ENCODE data around the gene IQCB1. TPM values are rescaled to one million over a fixed set of nuclear protein-coding genes. Genes with fewer than 3 reads are reported as not detected.

The IQCB1 gene
- total and polyA plus RNA-seq, 9 of the 15 experiments (the other 6 are each of a cell fraction or from before 2014, with no cell fraction given): 21.1 to 38.1 (median 27.5) TPM

- Histone ChIP-seq H3K9me3 (replicated peaks; ENCODE audit: control insufficient read depth, insufficient read depth, low read depth, low read length) (no peaks in the 10 kb centered on the region), H3K9me1 (ENCODE audit: control insufficient read depth, insufficient read depth, low read length) (no peaks in the 10 kb centered on the region), H3K27me3 (ENCODE audit: control insufficient read depth in 2 of 2, insufficient read depth in 2 of 2, low read length in 2 of 2) (no peaks in the 10 kb centered on the region), H3K27ac (ENCODE audit: extremely low read depth, low read depth, low read length) (no peak overlapping the region), H3K4me2 (ENCODE audit: insufficient read depth, low read length) (no peak overlapping the region), H3K9ac (ENCODE audit: insufficient read depth in 1 of 2, low read depth in 2 of 2, low read length in 2 of 2) (no peak overlapping the region), H2AFZ (ENCODE audit: low read depth, low read length) (no peak overlapping the region), H3K4me3 (no peak overlapping the region), H3K36me3 (ENCODE audit: control insufficient read depth, insufficient read depth, low read length) (no peaks in the 10 kb centered on the region), H3K4me1 (replicated peaks in 1 of 2; ENCODE audit: control insufficient read depth in 2 of 2, insufficient read depth in 2 of 2, low read length in 2 of 2) (no peaks in the 10 kb centered on the region), H3K79me2 (ENCODE audit: control insufficient read depth, insufficient read depth, low read length) (no peaks in the 10 kb centered on the region), H4K20me1 (replicated peaks; ENCODE audit: control insufficient read depth, insufficient read depth, low read length) (no peaks in the 10 kb centered on the region)
- ChIA-PET POLR2A (no interaction called here), CTCF (ENCODE audit: low intra/inter-chr PET ratio) (no interaction called here)
- intact Hi-C loops (cut with micrococcal nuclease): no loop called here
- WGBS (ENCODE audit: insufficient coverage, low coverage, missing lambda C conversion rate): 98% methylated on average over 5 of the region's 7 CpGs
- DNase-seq (ENCODE audit: extremely low read depth in 1 of 4, low spot score in 3 of 4) (no peak), FAIRE-seq (no peak), ATAC-seq (no peak)
- in situ Hi-C loops (cut with MboI): no loop called here
- BruUV-seq (replicated peaks): no TSS peak
- TF ChIP-seq, protein P1, sequence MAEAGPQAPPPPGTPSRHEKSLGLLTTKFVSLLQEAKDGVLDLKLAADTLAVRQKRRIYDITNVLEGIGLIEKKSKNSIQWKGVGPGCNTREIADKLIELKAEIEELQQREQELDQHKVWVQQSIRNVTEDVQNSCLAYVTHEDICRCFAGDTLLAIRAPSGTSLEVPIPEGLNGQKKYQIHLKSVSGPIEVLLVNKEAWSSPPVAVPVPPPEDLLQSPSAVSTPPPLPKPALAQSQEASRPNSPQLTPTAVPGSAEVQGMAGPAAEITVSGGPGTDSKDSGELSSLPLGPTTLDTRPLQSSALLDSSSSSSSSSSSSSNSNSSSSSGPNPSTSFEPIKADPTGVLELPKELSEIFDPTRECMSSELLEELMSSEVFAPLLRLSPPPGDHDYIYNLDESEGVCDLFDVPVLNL (CRISPR knock-in tag; IDR thresholded peaks at IDR 0.05; ENCODE audit: low read depth): no peak
- TF ChIP-seq, protein P2, sequence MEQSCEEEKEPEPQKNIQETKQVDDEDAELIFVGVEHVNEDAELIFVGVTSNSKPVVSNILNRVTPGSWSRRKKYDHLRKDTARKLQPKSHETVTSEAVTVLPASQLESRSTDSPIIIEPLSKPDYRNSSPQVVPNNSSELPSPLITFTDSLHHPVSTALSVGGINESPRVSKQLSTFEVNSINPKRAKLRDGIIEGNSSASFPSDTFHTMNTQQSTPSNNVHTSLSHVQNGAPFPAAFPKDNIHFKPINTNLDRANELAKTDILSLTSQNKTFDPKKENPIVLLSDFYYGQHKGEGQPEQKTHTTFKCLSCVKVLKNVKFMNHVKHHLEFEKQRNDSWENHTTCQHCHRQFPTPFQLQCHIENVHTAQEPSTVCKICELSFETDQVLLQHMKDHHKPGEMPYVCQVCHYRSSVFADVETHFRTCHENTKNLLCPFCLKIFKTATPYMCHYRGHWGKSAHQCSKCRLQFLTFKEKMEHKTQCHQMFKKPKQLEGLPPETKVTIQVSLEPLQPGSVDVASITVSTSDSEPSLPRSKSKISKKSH (CRISPR knock-in tag; IDR thresholded peaks at IDR 0.05): no peak
- TF ChIP-seq POLR2AphosphoS2 (IDR thresholded peaks at IDR 0.05; ENCODE audit: low read length) (no peak), ZC3H11A (IDR thresholded peaks at IDR 0.05; ENCODE audit: low read depth, low read length) (no peak)
- TF ChIP-seq, protein P3, sequence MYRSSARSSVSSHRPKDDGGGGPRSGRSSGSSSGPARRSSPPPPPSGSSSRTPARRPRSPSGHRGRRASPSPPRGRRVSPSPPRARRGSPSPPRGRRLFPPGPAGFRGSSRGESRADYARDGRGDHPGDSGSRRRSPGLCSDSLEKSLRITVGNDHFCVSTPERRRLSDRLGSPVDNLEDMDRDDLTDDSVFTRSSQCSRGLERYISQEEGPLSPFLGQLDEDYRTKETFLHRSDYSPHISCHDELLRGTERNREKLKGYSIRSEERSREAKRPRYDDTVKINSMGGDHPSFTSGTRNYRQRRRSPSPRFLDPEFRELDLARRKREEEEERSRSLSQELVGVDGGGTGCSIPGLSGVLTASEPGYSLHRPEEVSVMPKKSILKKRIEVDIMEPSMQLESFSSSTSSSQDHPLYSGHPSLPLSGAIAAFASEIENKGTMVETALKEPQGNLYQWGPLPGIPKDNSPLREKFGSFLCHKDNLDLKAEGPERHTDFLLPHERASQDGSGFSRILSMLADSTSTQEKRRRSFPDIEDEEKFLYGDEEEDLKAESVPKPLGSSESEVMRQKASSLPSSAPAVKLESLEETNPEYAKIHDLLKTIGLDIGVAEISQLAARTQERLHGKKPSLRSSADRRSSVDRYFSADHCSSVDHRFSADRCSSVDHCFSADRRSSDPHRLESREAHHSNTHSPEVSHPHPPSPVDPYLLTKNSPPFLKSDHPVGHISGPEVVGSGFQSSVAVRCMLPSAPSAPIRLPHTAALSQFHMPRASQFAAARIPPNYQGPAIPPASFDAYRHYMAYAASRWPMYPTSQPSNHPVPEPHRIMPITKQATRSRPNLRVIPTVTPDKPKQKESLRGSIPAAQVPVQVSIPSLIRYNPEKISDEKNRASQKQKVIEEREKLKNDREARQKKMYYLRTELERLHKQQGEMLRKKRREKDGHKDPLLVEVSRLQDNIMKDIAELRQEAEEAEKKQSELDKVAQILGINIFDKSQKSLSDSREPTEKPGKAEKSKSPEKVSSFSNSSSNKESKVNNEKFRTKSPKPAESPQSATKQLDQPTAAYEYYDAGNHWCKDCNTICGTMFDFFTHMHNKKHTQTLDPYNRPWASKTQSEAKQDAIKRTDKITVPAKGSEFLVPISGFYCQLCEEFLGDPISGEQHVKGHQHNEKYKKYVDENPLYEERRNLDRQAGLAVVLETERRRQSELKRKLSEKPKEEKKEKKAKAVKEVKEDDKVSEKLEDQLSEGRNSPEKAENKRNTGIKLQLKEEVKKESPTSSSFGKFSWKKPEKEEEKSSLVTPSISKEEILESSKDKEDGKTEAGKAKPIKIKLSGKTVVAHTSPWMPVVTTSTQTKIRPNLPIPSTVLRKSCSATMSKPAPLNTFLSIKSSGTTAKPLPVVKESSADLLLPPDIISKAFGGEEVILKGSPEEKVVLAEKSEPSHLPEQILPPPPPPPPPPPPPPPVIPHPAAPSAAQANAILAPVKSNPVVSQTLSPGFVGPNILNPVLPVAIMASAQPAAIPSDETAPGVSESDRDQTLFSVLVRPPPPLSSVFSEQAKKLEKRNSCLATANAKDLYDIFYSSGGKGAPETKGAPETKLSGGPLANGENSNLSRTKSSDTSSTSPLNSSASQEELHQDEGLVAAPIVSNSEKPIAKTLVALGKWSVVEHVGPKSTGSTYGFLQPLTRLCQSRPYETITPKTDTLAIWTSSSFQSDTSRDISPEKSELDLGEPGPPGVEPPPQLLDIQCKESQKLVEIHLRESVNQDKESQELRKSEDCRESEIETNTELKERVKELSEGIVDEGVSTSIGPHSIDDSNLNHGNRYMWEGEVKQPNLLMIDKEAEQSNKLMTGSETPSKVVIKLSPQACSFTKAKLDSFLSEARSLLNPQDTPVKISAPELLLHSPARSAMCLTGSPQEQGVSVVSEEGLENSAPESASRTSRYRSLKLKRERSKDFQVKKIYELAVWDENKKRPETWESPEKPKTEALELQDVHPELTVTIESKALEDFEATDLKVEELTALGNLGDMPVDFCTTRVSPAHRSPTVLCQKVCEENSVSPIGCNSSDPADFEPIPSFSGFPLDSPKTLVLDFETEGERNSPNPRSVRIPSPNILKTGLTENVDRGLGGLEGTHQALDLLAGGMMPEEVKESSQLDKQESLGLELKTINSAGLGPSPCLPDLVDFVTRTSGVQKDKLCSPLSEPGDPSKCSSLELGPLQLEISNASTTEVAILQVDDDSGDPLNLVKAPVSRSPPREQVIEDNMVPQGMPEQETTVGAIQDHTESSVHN (IDR thresholded peaks at IDR 0.05; ENCODE audit: borderline replicate concordance in 1 of 2, low read depth in 1 of 2): no peak
These were observed 10.0 kb upstream of the IQCB1 start for GRCh38 chr3:121844892-121845291.

Measured in K562 (cell line).